Astrocyte (in vitro differentiated cells and primary cell): ENCODE measurements around the gene FZD10. TPM values are rescaled to one million over a fixed set of nuclear protein-coding genes. Genes with fewer than 3 reads are reported as not detected.

Source experiments
- DNase-seq: peaks from one replicate; pipeline ENCODE4 v3.0.0-alpha.2; 2010; ENCODE audit warnings: low read depth
- FAIRE-seq: peaks from 2 replicates; lab custom pipeline; 2011; peaks lifted over from hg19 to GRCh38; lab: Jason Lieb, UNC
- H2AFZ ChIP-seq: 2 replicates; pipeline ENCODE4 v1.6.0; 2012; ENCODE audit warnings: low read depth, low read length, inconsistent platforms
- H3K27ac ChIP-seq: 2 replicates; pipeline ENCODE4 v1.5.1; 2011; ENCODE audit warnings: low read depth, low read length, inconsistent platforms
- H3K27me3 ChIP-seq: 2 replicates; pipeline ENCODE4 v1.6.0; 2011; ENCODE audit warnings: low read length, inconsistent platforms; ENCODE audit not compliant: insufficient read depth
- H3K36me3 ChIP-seq: 2 replicates; pipeline ENCODE4 v1.5.1; 2011; ENCODE audit warnings: low read length, inconsistent platforms; ENCODE audit not compliant: insufficient read depth
- H3K4me1 ChIP-seq: 2 replicates; pipeline ENCODE4 v1.5.1; 2011; ENCODE audit warnings: low read length, inconsistent platforms; ENCODE audit not compliant: insufficient read depth
- H3K4me2 ChIP-seq: 2 replicates; pipeline ENCODE4 v1.6.0; 2012; ENCODE audit warnings: low read length, inconsistent platforms
- H3K4me3 ChIP-seq: 2 replicates; pipeline ENCODE4 v1.5.1; 2011; ENCODE audit warnings: low read depth, mild to moderate bottlenecking, low read length, inconsistent platforms; ENCODE audit not compliant: insufficient read depth
- H3K79me2 ChIP-seq: 2 replicates; pipeline ENCODE4 v1.6.0; 2012; ENCODE audit warnings: mild to moderate bottlenecking, low read length, inconsistent platforms; ENCODE audit not compliant: insufficient read depth
- H3K9ac ChIP-seq: 2 replicates; pipeline ENCODE4 v1.6.0; 2012; ENCODE audit warnings: mild to moderate bottlenecking, low read length, inconsistent platforms
- H3K9me3 ChIP-seq: 2 replicates; pipeline ENCODE4 v1.5.1; 2012; ENCODE audit warnings: low read depth, mild to moderate bottlenecking, low read length, inconsistent platforms; ENCODE audit not compliant: insufficient read depth
- H4K20me1 ChIP-seq: 2 replicates; pipeline ENCODE4 v1.6.0; 2012; ENCODE audit warnings: low read length, inconsistent platforms; ENCODE audit not compliant: insufficient read depth
- H3K27ac Mint-ChIP-seq: one replicate; pipeline ENCODE4 v1.8.0; 2021; ENCODE audit warnings: mild to moderate bottlenecking, mixed read lengths; ENCODE audit not compliant: unreplicated experiment
- H3K27me3 Mint-ChIP-seq: one replicate; pipeline ENCODE4 v1.8.0; 2021; ENCODE audit warnings: low read depth, mixed read lengths; ENCODE audit not compliant: unreplicated experiment
- H3K36me3 Mint-ChIP-seq: one replicate; pipeline ENCODE4 v1.8.0; 2021; ENCODE audit warnings: low read depth, mixed read lengths; ENCODE audit not compliant: unreplicated experiment
- H3K4me1 Mint-ChIP-seq: one replicate; pipeline ENCODE4 v1.8.0; 2021; ENCODE audit warnings: low read depth, mixed read lengths; ENCODE audit not compliant: unreplicated experiment
- H3K4me3 Mint-ChIP-seq: one replicate; pipeline ENCODE4 v1.8.0; 2021; ENCODE audit warnings: mild to moderate bottlenecking, moderate library complexity, mixed read lengths; ENCODE audit not compliant: unreplicated experiment
- H3K9me3 Mint-ChIP-seq: one replicate; pipeline ENCODE4 v1.8.0; 2021; ENCODE audit warnings: mild to moderate bottlenecking, mixed read lengths; ENCODE audit not compliant: unreplicated experiment
- CTCF ChIP-seq: IDR thresholded peaks from 2 replicates; pipeline ENCODE4 v1.5.1; 2011; ENCODE audit warnings: low read depth, mild to moderate bottlenecking, inconsistent platforms, low read length, moderate library complexity; ENCODE audit not compliant: insufficient read depth
- EZH2 ChIP-seq: IDR thresholded peaks from 2 replicates; pipeline ENCODE4 v1.6.1; 2012; ENCODE audit warnings: mild to moderate bottlenecking, low read length, inconsistent platforms; ENCODE audit not compliant: insufficient read depth
- total RNA-seq: library from RNA; stranded (reverse); gene quantifications from 2 replicates; pipeline ENCODE4 v1.2.1, GENCODE V29; 2021

Gene FZD10
- total RNA-seq, 1 donor from 2014 or later, result not detected

GRCh38 chr12:130155416-130156073, 6.7 kb upstream of the FZD10 start:
- H3K27me3 ChIP-seq, result peaks cover 32% of the 10 kb centered on the region
- H3K27me3 Mint-ChIP-seq, result no peaks in the 10 kb centered on the region

DNA sequence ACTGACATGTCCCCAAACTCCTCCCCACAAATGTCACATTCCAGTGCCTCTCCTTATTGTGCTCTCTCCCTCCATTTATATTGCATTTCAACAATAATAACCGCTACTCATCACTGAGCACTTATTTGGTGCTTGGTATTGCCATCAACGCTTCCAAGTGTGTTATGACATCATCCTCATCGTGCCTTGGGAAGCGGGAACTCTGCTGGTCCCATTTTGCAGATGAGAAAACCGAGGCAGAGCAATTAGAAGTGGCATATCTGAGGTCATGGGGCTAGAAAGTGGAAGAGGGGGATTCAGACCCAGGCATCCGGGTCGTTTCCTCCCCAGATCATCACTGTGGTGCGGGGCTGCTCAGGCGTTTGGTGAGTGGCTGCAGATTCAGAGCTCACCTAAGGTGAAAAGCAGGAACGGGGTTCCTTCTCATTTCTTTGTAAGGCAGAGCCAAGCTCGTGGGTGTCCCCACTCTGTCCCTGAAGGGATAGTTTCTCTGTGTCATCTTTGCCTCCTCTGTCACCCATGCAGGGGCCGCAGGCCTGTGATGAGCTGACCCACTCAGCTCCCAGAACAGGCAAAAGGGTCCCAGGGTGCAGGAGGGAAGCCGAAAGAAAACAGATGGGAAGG, 5.5 kb upstream of the FZD10 start:
- H3K36me3 Mint-ChIP-seq, result no peaks in the 10 kb centered on the region
- no peaks in the 10 kb centered on the region for H3K4me1 Mint-ChIP-seq
- Histone ChIP-seq H3K4me2 (no peak overlapping the region), H3K79me2 (no peaks in the 10 kb centered on the region), H3K9ac (no peak overlapping the region), H3K4me1 (no peaks in the 10 kb centered on the region), H3K36me3 (no peaks in the 10 kb centered on the region), H3K4me3 (no peak overlapping the region), H3K9me3 (no peaks in the 10 kb centered on the region), H2AFZ (no peak overlapping the region), H4K20me1 (no peaks in the 10 kb centered on the region), H3K27me3 (peaks cover 42% of the 10 kb centered on the region), H3K27ac (no peak overlapping the region)
- DNase-seq (no peak), FAIRE-seq (no peak)
- peaks cover 6% of the 10 kb centered on the region for H3K9me3 Mint-ChIP-seq
- no peaks in the 10 kb centered on the region for H3K27me3 Mint-ChIP-seq
- no peak for TF ChIP-seq EZH2
- no peak for TF ChIP-seq CTCF
- H3K27ac Mint-ChIP-seq, result no peak overlapping the region
- no peak overlapping the region for H3K4me3 Mint-ChIP-seq

More at GRCh38 chr12:130155416-130156073, 6.7 kb upstream of the FZD10 start:
- Histone ChIP-seq H2AFZ (no peak overlapping the region), H3K27ac (no peak overlapping the region), H4K20me1 (no peaks in the 10 kb centered on the region), H3K79me2 (no peaks in the 10 kb centered on the region), H3K9ac (no peak overlapping the region), H3K4me2 (no peak overlapping the region), H3K4me1 (no peaks in the 10 kb centered on the region), H3K9me3 (no peaks in the 10 kb centered on the region), H3K4me3 (no peak overlapping the region), H3K36me3 (no peaks in the 10 kb centered on the region)
- Mint-ChIP-seq H3K27ac (no peak overlapping the region), H3K9me3 (peaks cover 7% of the 10 kb centered on the region), H3K4me3 (no peak overlapping the region), H3K36me3 (no peaks in the 10 kb centered on the region), H3K4me1 (no peaks in the 10 kb centered on the region)
- FAIRE-seq (no peak), DNase-seq (no peak)
- TF ChIP-seq EZH2 (no peak), CTCF (no peak)
